Measurements from ENCODE around the gene TSPAN14.
"Not testable (repeated sequence)": the region's sequence is repeated elsewhere in the genome, so short reads cannot be mapped to it uniquely, and the experiment has no call there.

The TSPAN14 gene

DNA sequence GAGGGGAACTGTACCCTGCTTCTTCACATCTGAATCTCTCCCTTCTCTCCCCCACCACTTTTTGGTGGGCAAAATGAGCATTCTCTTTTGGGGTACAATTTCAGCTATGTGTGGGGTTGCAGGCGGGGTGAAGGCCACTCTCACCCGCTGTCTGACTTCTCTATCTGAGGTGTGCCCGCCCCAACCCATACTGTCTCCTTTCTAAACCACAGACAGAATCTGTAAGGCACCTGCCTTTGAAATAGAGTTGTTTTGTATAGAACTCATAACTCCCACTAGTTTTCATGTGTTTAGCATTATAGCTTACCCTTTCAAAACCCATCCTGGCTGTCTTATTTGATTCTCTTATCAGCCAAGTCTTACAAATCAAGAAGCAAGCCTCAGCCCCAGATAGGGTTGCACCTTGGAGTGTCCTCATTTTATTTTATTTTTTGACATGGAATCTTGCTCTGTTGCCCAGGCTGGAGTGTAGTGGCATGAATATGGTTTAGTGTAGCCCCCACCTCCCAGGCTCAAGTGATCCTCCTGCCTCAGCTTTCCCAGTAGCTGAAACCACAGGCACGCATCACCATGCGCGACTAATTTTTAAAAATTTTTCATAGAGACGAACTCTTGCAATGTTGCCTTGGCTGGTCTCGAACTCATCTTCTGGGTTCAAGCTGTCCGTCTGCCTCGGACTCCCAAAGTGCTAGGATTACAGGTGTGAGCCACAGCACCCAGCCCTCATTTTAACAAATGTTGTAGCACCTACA is 11.9 kb downstream of the TSPAN14 start:
- H3K27ac Mint-ChIP-seq = peak overlapping the region; percentile 79
- no peaks in the 10 kb centered on the region for H3K27me3 Mint-ChIP-seq
- peak; percentile 52 for ATAC-seq
- peaks cover 12% of the 10 kb centered on the region for H3K36me3 Mint-ChIP-seq (ENCODE audit: low read depth)
- H3K9me3 Mint-ChIP-seq = no peaks in the 10 kb centered on the region
- peaks cover 96% of the 10 kb centered on the region for H3K4me1 Mint-ChIP-seq
- peak overlapping the region; percentile 81 for H3K4me3 Mint-ChIP-seq
- DNase-seq = no peak

DNA sequence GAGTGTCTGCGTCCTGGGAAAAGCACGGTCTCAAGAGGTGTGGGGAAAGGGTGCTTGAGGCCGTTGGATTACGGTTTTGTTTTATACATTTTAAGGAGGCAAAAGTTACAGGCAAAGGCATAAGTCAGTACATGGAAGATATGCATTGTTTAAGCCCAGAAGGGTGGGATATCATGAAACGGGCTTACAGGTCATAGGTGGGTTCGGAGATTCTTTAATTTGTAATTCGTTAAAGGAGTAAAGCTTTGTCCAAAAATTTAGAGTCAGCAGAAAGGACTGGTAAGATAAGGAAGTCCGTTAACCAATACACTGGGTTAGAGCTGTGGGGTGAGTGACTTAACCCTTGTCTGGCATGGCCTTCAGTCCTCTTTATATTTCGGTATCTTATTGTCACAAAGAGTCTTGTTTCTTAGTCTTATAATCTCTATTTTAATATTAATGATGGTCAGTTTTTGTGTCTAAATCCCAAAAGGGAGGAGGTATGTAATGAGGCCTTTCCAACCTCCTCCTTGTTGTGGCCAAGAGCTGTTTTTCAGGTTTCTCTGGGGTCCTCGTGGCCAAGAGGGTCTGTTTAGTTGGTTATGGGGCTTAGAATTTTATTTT is 12.7 kb downstream of the TSPAN14 start:
- DNase-seq (no peak), ATAC-seq (no peak)

DNA sequence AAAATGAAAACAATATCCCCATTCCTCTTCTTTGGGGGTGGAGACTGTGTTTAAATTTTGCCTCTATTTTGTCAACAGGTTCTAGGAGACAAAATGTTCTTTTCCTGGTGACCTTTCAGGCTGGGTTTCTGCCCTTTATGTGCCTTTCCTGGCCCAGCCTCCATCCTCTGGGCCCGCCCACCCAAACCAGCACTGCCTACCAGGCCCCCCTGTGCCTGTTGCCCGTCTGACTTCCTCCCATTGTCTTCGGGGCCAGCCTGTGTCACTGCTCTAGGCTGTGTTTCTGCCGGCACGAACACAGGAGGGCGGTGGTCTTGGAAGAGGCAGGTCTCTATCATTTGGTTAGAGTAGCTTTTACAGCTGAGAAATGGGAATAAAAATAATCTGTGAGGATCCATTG is 13.9 kb downstream of the TSPAN14 start:
- H3K4me1 Mint-ChIP-seq = peaks cover 98% of the 10 kb centered on the region
- H3K36me3 Mint-ChIP-seq (ENCODE audit: low read depth) = peaks cover 15% of the 10 kb centered on the region
- peak; percentile 81 for DNase-seq
- peak overlapping the region; percentile 81 for H3K4me3 Mint-ChIP-seq
- peak; percentile 72 for ATAC-seq
- no peaks in the 10 kb centered on the region for H3K9me3 Mint-ChIP-seq
- peak overlapping the region; percentile 79 for H3K27ac Mint-ChIP-seq
- H3K27me3 Mint-ChIP-seq = no peaks in the 10 kb centered on the region

More for the DNA sequence above, 12.7 kb downstream of the TSPAN14 start:
- no peaks in the 10 kb centered on the region for H3K9me3 Mint-ChIP-seq
- peaks cover 96% of the 10 kb centered on the region for H3K4me1 Mint-ChIP-seq
- no peaks in the 10 kb centered on the region for H3K27me3 Mint-ChIP-seq
- peak overlapping the region; percentile 81 for H3K4me3 Mint-ChIP-seq
- H3K36me3 Mint-ChIP-seq (ENCODE audit: low read depth) = peaks cover 15% of the 10 kb centered on the region
- peak overlapping the region; percentile 79 for H3K27ac Mint-ChIP-seq

DNA sequence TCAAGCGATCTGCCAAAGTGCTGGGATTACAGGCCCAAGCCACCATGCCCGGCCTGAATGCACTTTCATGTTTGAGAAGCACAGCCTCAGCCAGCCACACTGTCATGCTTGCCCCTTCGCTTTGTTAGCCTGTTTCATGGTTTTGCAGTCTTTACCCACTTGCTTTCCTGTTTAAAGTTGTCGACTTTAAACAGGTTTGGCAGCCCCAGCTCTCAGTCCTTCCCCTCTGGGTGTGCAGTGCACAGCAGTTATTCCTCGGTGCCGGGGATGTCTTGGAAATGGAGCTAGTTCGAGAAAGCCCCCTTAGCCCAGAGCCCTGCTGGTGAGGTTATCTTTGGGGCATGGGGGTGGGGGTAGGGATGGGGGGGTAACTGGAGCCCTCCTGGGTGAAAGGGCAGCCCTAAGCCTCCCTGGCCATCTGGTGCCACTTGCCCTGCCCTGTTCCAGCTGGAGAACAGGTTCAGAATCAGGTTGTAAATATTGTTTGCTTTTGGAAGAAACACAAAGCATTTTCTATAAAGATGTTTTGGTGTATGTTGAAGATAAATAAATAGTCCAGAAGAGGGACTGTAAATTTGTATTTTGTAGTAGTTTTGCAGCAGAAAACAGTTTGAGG is 14.8 kb downstream of the TSPAN14 start:
- Mint-ChIP-seq H3K9me3 (no peaks in the 10 kb centered on the region), H3K27me3 (no peaks in the 10 kb centered on the region), H3K27ac (peak overlapping the region; percentile 85), H3K4me3 (peak overlapping the region; percentile 81), H3K36me3 (ENCODE audit: low read depth) (peaks cover 18% of the 10 kb centered on the region), H3K4me1 (peaks cover 98% of the 10 kb centered on the region)
- DNase-seq (no peak), ATAC-seq (no peak)

DNA sequence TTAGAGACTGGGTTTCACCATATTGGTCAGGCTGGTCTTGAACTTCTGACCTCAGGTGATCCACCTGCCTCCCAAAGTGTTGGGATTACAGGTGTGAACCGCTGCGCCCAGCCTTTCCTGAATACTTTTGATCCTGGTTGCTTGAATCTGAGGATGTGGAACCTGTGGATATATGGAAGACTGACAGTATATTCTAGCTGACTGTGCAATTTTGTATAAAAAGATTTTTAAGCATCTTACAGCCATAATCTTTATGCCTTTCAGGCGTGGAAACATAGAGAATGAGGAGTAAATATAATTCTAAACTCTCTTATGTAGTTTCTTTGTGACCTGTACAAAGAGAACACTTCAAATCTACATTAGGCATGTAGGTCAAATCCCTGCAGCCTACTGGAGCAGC is 16.2 kb downstream of the TSPAN14 start:
- no peaks in the 10 kb centered on the region for H3K27me3 Mint-ChIP-seq
- H3K9me3 Mint-ChIP-seq = no peaks in the 10 kb centered on the region
- DNase-seq (no peak), ATAC-seq (no peak)
- H3K36me3 Mint-ChIP-seq (ENCODE audit: low read depth) = peaks cover 26% of the 10 kb centered on the region
- peaks cover 97% of the 10 kb centered on the region for H3K4me1 Mint-ChIP-seq
- no peak overlapping the region for H3K4me3 Mint-ChIP-seq
- peak overlapping the region; percentile 39 for H3K27ac Mint-ChIP-seq

DNA sequence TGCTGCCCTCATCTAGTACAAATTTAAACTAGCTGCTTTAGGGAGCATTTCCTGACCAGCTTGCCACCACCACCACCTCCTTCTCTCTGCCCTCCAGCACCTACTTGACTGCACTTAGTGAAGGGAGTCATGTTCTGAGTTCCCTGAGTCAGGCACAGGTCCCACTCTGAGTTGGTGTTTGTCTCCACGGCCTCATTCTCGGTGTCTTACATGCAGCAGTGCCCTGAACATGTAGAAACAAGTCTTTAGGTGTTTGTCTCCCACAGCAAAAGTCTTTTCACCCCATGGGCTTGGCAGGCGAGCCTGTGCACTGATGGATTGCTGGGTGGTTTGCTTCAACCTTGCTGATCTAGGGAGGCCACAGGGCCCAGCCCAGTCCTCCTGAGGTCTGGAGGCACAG is 16.9 kb downstream of the TSPAN14 start:
- Mint-ChIP-seq H3K36me3 (ENCODE audit: low read depth) (peaks cover 29% of the 10 kb centered on the region), H3K4me1 (peaks cover 95% of the 10 kb centered on the region), H3K27me3 (no peaks in the 10 kb centered on the region), H3K27ac (peak overlapping the region; percentile 95), H3K9me3 (no peaks in the 10 kb centered on the region), H3K4me3 (peak overlapping the region; percentile 20)
- DNase-seq (no peak), ATAC-seq (no peak)

DNA sequence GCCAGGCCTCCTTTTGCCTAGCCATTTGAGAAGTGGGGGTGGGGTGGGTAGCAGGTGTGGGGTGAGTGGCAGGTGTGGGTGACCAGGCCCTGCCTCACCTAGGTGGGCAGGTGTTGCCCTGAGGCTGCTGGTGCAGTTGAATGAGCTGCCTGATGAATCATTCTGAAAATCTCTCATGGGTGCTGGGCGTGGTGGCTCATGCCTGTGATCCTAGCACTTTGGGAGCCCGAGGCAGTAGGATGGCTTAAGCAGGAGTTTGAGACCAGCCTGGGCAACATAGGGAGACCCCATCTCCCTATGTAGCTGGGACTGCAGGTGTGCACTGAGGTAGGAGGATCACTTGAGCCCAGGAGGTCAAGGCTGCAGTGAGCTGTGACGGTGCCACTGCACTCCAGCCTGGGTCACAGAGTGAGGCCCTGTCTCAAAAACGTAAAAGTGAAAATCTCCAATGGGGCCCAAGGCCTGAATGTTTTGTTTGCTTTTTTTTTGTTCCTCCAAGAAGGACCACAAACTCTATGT is 17.7 kb downstream of the TSPAN14 start:
- Mint-ChIP-seq H3K36me3 (ENCODE audit: low read depth) (peaks cover 29% of the 10 kb centered on the region), H3K4me3 (peak overlapping the region; percentile 41)
- ATAC-seq = peak; percentile 39

DNA sequence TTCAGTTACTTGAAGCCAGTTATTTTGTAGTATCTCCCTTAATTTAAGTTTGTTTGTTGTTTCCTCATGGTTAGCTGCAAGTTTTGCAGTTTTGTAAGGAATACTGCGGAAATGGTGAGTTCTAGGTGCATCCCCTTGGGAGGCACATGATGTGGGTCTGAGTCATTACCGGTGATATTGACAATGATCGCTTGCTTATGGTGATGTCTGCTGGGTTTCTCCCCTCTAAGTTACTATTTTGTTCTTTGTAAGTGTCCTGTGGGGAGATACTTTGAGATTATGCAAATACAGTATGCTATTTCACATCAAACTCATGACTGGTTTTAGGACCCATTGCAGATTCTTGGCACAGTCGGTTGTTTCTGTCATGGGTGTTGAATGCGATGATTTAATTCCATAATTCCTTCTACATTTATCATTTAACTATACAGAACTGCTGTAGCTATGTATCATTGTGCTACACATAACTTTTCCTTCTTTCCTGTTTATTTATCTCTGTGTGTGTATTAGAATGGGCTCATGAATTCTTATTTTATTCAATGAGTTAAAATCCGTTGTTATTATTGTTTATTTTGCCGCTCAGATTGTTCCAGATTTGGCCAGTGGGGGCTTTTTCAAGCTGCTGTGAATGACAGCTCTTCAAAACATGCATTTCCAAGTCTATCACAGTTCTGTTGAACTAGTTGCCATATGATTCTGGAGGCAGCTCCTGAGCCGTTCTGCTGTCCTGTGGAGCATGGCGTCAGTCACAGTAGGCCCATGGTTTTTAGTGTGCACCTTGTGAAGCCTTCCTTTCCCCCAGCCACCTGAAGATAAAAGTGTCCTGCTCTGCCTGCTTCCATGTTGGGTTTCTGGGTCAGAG is 18.4 kb downstream of the TSPAN14 start:
- Mint-ChIP-seq H3K9me3 (no peaks in the 10 kb centered on the region), H3K36me3 (ENCODE audit: low read depth) (peaks cover 35% of the 10 kb centered on the region), H3K27ac (peak overlapping the region; percentile 95), H3K4me1 (peaks cover 93% of the 10 kb centered on the region), H3K27me3 (no peaks in the 10 kb centered on the region), H3K4me3 (peak overlapping the region; percentile 41)
- ATAC-seq (peak; percentile 76), DNase-seq (no peak)

More for the DNA sequence above, 17.7 kb downstream of the TSPAN14 start:
- H3K27me3 Mint-ChIP-seq = no peaks in the 10 kb centered on the region
- no peaks in the 10 kb centered on the region for H3K9me3 Mint-ChIP-seq
- H3K27ac Mint-ChIP-seq = peak overlapping the region; percentile 95
- no peak for DNase-seq
- H3K4me1 Mint-ChIP-seq = peaks cover 93% of the 10 kb centered on the region

DNA sequence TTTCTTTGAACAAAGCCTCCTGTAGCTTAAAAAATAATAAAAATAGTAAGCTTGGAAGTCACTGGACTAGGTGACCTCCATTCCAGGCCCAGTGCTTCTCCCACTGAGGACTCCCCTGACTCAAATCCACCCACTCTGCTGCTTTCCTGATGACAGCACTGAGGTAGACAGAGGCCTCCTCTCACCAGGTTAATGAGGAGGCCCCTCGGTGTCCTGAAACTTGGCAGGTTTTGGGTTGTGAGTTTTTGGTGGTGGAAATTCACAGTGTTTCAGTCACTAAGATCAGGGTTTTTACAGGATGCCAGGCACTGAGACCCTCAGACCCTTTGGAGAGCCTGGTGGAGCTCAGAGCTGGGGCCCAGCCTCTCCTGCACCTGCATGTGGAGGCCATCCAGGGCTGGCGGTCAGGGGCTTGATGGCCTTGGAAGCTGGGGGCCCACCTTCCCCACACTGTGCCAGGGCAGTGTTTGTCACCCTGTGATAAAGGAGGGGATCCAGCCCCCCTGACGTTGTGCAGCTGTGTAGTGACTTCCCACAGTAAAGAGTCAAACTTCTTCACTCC is 19.1 kb downstream of the TSPAN14 start:
- peak overlapping the region; percentile 41 for H3K4me3 Mint-ChIP-seq
- DNase-seq = no peak
- H3K27ac Mint-ChIP-seq = peak overlapping the region; percentile 95
- H3K36me3 Mint-ChIP-seq (ENCODE audit: low read depth) = peaks cover 42% of the 10 kb centered on the region
- H3K27me3 Mint-ChIP-seq = no peaks in the 10 kb centered on the region
- ATAC-seq = peak; percentile 10
- peaks cover 93% of the 10 kb centered on the region for H3K4me1 Mint-ChIP-seq
- H3K9me3 Mint-ChIP-seq = peaks cover 3% of the 10 kb centered on the region

DNA sequence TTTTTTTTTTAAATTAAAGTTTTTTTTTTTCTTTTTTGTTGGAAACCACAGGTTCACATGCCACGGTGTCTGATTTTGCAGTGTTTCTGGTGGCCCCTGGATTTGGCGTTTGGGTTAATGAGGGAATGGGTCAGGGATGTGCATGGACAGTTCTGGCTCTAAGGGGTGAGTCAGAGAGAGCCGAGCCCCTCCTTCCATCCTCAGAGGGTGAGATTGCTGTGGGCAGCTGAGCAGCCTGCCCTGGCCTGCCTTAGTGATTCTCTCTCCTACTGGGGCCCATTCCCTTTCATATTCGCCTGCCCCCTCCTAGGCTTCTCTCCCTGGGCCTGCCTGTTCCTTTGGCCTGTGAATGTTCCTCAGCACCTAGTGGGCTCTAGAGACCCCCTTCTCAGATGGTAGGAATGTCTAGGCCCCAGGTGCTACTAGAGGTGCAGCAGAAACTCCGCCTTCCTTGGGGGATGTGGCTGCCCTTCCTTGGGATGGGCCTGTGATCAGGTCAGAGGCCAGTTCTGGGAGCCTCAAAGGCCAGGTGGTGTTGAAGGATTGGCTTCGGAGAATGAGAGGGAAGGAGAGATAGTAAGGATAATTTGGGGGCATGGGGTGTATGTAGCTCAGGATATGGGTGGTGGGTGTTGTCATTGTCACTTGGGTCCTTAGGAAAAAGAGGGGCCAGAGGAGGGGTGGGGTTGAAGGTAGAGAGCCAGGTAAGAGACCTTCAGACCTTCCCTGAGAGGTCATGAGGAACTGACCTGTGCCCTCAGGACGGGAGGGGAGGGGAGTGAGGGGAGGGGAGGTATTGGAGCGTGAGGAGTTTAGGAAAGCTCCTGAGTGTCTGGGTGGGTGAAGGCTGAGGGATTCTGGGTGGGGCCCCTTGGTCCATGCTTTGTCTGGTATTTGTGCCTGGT is 19.8 kb downstream of the TSPAN14 start:
- peak overlapping the region; percentile 95 for H3K27ac Mint-ChIP-seq
- peaks cover 6% of the 10 kb centered on the region for H3K9me3 Mint-ChIP-seq
- ATAC-seq (no peak), DNase-seq (no peak)
- peaks cover 47% of the 10 kb centered on the region for H3K36me3 Mint-ChIP-seq (ENCODE audit: low read depth)
- H3K27me3 Mint-ChIP-seq = no peaks in the 10 kb centered on the region
- peak overlapping the region; percentile 41 for H3K4me3 Mint-ChIP-seq
- H3K4me1 Mint-ChIP-seq = peaks cover 93% of the 10 kb centered on the region

DNA sequence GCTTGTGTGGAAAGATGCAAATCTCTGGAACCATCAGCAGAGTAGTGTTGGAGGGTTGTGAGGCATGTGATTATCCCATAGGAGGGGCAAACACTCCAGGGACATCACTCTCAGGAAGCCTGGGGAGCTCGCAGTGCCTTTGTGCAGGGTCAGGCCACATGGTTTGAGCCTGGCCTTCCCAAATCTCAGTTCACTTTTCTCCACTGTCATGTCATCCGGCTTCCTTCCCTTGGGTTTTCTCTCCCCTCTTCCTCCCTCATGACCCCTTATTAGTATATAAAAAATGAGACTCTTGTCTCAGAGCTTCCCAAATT is 20.4 kb downstream of the TSPAN14 start:
- DNase-seq (no peak), ATAC-seq (no peak)
- H3K36me3 Mint-ChIP-seq (ENCODE audit: low read depth) = peaks cover 43% of the 10 kb centered on the region
- H3K4me3 Mint-ChIP-seq = no peak overlapping the region
- H3K27ac Mint-ChIP-seq = peak overlapping the region; percentile 95
- no peaks in the 10 kb centered on the region for H3K27me3 Mint-ChIP-seq
- peaks cover 6% of the 10 kb centered on the region for H3K9me3 Mint-ChIP-seq
- H3K4me1 Mint-ChIP-seq = peaks cover 88% of the 10 kb centered on the region

DNA sequence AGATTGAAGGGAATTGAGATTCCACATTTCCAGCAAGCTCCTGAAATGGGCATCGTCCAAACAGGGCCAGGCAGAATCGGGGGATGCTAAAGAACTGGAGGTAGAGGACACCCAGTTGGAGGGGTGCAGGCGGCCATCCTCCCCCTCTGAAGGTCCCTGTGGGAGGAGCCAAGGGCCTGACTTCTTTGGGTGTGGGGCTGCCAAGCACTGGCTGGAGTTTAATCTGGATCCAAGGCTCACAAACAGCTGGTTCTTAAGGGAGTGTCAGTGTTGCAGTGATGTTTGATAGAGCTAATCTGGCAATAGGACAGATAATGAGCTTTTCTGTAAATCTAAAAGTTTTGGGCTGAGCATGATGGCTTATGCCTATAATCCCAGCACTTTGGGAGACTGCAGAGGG is 20.8 kb downstream of the TSPAN14 start:
- H3K4me1 Mint-ChIP-seq = peaks cover 85% of the 10 kb centered on the region
- H3K36me3 Mint-ChIP-seq (ENCODE audit: low read depth) = peaks cover 43% of the 10 kb centered on the region

DNA sequence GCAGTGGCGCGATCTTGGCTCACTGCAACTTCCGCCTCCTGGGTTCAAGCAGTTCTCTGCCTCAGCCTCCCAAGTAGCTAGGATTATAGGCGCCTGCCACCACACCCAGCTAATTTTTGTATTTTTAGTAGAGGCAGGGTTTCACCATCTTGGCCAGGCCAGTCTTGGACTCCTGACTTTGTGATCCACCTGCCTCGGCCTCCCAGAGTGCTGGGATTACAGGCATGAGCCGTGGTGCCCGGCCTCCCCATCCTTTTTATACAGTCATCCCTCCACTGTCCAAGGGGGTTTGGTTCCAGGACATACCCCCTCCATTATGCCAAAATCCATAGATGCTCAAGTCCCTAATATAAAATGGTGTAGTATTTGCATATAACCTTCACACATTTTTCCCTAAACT is 21.5 kb downstream of the TSPAN14 start:
- not testable (repeated sequence) for H3K4me3 Mint-ChIP-seq, ATAC-seq, DNase-seq, H3K27me3 Mint-ChIP-seq, H3K9me3 Mint-ChIP-seq
- H3K4me1 Mint-ChIP-seq = peaks cover 85% of the 10 kb centered on the region
- peaks cover 46% of the 10 kb centered on the region for H3K36me3 Mint-ChIP-seq (ENCODE audit: low read depth)
- peak overlapping the region; percentile 65 for H3K27ac Mint-ChIP-seq

More for the DNA sequence above, 20.8 kb downstream of the TSPAN14 start:
- Mint-ChIP-seq H3K9me3 (peaks cover 6% of the 10 kb centered on the region), H3K27ac (peak overlapping the region; percentile 95), H3K27me3 (no peaks in the 10 kb centered on the region), H3K4me3 (no peak overlapping the region)
- no peak for ATAC-seq
- no peak for DNase-seq

Data from activated naive CD8-positive, alpha-beta T cell treated with anti-CD3 and anti-CD28 coated beads, Interleukin-2, amount 50 U/mL, for 24 hours (primary cell).